OCI-LY7 (cell line): ENCODE data around the gene DIP2A.

ENCODE experiments used
- EZH2phosphoT487 ChIP-seq: fragments of 200-600 bp; sonication (generic); IDR thresholded peaks from 2 replicates; pipeline ENCODE4 v1.6.1; 2018; ENCODE audit warnings: low read depth, borderline replicate concordance, mild to moderate bottlenecking, mixed run types, antibody characterized with exemption, low read length, moderate library complexity, mixed read lengths
- TF ChIP-seq, protein P1 (sequence below): fragments of 200-600 bp; sonication (generic); conservative IDR thresholded peaks from 2 replicates; pipeline ENCODE4 v1.5.1; 2014; ENCODE audit warnings: mild to moderate bottlenecking, antibody characterized with exemption, low read length, moderate library complexity, mixed read lengths

DNA sequence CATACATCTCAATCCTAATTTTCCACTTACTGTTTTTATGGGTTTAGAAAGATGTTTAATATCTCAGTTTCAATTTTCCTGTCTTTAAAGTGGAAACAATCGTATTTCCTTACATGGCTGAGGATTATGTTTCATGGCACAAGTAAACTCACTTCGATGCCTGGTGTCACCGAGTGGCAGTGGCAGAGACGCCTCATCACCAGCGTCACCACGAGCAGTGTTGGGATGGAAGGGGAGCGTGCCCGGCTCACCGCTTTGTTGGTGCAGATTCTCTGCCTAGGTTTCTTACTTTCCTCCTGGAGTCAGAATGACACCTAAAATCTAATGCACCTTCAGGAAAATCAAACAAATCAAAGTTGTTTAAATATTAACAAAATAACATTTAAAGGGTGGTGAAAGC lies 48.2 kb upstream of the DIP2A start:
- TF ChIP-seq, protein P1, sequence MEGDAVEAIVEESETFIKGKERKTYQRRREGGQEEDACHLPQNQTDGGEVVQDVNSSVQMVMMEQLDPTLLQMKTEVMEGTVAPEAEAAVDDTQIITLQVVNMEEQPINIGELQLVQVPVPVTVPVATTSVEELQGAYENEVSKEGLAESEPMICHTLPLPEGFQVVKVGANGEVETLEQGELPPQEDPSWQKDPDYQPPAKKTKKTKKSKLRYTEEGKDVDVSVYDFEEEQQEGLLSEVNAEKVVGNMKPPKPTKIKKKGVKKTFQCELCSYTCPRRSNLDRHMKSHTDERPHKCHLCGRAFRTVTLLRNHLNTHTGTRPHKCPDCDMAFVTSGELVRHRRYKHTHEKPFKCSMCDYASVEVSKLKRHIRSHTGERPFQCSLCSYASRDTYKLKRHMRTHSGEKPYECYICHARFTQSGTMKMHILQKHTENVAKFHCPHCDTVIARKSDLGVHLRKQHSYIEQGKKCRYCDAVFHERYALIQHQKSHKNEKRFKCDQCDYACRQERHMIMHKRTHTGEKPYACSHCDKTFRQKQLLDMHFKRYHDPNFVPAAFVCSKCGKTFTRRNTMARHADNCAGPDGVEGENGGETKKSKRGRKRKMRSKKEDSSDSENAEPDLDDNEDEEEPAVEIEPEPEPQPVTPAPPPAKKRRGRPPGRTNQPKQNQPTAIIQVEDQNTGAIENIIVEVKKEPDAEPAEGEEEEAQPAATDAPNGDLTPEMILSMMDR = no peak
- TF ChIP-seq EZH2phosphoT487 = no peak
